GM12865 (cell line): ENCODE measurements around the gene SLC38A8.

Experiments
- DNase-seq: peaks from one replicate; pipeline ENCODE4 v3.0.0; 2010; ENCODE audit warnings: low read depth
- H3K4me3 ChIP-seq: 2 replicates; pipeline ENCODE4 v1.5.1; 2011; ENCODE audit warnings: mild to moderate bottlenecking, low read depth, low read length, control low read depth
- TF ChIP-seq, protein P1 (sequence below): IDR thresholded peaks from 2 replicates; pipeline ENCODE4 v1.5.1; 2011; ENCODE audit warnings: low read length, control low read depth, low read depth, inconsistent platforms; ENCODE audit not compliant: insufficient read depth; ENCODE audit errors: missing control alignments

The SLC38A8 gene

DNA sequence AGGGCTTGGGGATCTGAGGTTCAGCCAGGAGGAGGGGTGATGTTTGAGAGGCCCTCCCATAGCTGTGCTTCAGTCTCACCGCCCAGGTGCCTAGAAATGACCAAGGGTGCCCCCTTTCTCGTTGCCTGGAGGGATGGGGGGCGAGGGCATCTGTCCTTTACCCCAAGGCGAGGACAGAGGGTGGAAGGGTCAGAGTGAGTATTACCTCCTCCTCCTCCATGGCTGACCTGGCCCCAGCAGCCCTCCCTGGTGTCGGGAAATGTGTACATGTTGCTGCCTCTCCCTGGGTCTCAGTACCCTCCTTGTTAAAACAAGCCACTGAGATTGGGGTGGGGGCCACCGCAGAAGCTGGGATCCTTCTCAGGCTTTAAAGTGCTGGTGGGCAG, 72.2 kb downstream of the SLC38A8 start:
- TF ChIP-seq, protein P1, sequence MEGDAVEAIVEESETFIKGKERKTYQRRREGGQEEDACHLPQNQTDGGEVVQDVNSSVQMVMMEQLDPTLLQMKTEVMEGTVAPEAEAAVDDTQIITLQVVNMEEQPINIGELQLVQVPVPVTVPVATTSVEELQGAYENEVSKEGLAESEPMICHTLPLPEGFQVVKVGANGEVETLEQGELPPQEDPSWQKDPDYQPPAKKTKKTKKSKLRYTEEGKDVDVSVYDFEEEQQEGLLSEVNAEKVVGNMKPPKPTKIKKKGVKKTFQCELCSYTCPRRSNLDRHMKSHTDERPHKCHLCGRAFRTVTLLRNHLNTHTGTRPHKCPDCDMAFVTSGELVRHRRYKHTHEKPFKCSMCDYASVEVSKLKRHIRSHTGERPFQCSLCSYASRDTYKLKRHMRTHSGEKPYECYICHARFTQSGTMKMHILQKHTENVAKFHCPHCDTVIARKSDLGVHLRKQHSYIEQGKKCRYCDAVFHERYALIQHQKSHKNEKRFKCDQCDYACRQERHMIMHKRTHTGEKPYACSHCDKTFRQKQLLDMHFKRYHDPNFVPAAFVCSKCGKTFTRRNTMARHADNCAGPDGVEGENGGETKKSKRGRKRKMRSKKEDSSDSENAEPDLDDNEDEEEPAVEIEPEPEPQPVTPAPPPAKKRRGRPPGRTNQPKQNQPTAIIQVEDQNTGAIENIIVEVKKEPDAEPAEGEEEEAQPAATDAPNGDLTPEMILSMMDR, result no peak
- H3K4me3 ChIP-seq, result no peak overlapping the region
- no peak for DNase-seq

DNA sequence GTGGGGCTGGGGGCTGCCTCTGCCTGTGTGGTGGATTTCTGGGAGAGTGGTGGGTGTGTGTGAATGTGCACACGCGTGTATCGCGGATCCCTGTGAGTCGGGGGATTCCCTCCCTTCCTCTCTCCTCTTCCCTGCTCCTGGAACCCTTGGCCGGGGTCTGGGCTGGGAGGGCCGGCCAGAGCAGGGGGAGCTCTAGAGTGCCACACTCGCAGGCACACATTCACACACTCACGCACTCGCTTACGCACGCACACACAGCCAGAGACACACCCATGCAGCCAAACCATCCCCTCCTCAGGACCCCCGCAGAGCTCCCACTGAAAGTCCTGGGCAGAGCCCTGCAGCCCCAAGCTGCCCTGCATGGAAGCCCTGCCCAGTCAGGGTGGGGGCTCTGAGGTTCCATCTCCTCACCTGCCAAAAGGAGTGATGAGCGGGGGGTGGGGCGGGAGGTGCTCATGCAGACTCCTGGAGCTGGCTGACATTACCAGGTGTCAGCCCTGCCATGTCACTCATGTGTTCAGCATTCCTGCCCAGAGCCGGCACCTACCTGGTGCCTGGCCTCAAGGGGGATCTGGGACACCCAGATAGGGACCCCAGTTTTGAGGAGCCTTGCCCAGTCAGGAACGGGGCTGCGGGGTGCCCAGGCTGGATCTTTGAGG, 72.7 kb downstream of the SLC38A8 start:
- no peak overlapping the region for H3K4me3 ChIP-seq
- TF ChIP-seq, protein P1, result no peak
- no peak for DNase-seq

DNA sequence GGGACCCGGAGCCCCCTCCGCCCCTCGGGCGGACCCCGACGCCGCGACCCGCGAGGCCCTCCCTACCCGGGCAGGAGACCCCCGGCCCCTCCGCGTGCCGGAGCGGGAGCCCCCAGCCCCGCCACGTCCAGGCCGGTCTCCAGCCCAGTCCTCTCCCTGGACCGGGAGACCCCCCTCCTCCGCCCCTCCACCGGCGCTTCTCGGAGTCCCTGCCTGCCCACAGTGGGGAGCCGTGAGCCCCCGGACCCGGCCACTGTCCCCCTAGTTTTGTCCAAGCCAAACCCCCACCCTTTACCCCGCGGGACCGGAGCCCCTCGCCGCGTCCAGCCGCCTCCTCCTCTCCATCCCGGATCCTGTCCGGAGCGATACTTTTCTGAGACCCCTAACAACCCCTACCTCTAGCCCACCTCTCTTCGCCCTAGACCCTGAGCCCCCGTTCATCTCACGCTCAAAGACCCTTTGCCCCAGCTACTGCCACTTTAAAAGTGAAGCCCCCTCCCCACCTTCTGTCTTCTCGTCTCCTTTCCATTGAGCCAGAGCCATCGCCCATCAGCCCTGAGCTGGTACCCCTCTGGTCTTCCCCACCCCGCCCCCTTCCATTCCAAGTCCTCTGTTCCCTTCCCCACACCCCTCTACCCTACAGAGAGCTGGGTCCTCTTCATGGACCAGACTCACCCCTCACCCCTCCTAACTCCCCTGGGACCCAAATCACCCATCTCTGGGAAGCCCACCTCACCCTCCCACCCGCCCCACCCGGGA, 73.5 kb downstream of the SLC38A8 start:
- H3K4me3 ChIP-seq, result no peak overlapping the region
- DNase-seq, result no peak
- TF ChIP-seq, protein P1, result no peak

DNA sequence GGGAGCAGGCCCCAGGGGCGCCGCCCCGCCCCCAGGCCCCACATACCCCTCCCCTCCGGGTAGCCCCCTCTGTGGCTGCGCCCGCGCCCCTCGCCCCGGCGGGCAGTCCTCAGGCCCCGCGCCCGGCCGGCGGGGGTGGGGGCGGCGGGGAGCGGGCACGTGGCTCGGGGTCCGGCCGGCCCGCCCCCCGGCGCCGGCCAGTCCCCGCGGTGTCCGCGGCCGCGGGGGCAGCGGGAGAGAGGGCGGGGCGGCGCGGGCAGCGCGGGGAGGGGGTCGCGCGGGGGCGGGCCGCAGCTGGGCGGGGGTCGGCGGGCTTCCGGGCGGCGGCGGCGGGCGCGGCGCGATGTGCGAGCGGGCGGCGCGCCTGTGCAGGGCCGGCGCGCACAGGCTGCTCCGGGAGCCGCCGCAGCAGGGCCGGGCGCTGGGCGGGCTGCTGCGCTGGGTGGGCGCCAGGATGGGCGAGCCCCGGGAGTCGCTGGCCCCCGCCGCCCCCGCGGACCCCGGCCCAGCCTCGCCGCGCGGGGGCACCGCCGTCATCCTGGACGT, 74.2 kb downstream of the SLC38A8 start:
- TF ChIP-seq, protein P1, result no peak
- H3K4me3 ChIP-seq, result no peak overlapping the region
- DNase-seq, result no peak

DNA sequence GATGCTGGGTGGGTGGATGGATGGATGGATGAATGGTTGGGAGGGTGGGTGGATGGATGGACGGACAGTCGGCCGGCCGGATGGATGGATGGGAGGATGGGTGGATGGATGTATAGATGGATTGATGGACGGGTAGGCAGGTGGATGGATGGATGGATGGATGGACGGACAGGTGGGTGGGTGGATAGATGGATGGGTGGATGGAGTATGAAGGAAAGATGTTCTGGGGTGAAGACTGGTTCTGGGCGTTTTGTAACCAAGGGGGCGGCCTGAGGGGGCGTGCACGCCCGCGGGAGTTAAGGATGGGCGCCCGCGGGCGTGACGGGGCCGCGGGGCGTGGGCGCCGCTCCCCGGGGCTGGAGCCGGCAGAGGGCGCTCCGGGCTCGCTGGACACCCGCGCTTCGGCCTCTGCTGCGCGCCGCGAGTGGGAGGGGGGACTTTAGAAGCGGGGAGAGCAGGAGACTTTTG, 74.7 kb downstream of the SLC38A8 start, which contains the start of gene NECAB2:
TSS of gene NECAB2 (plus strand) at position 407 of the 468 bp plus-strand sequence. CDS start 405 bp downstream, outside the sequence.
- DNase-seq, result peak; percentile 18
- TF ChIP-seq, protein P1, result peak; percentile 59
- H3K4me3 ChIP-seq, result no peak within 1 kb of the TSS

DNA sequence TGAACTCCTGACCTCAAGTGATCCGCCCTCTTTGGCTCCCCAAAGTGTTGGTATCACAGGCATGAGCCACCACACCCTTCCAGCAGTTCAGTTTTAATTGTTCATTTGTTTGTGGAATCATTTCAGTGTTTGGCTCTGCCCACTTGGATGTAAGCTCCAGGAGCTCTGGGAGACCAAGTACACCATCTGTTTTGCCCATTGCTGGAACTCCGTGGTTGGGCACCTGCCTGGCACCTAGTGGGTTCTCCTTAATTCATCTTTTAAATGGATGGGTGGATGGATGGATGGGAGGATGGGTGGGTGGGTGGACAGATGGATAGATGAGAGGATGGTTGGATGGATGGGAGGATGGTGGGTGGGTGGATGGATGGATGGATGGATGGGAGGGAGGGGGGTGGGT, 75.5 kb downstream of the SLC38A8 start:
- TF ChIP-seq, protein P1, result no peak
- no peak for DNase-seq
- no peak overlapping the region for H3K4me3 ChIP-seq
